A673 (cell line): ENCODE data around the gene CATSPERB. TPM values are rescaled to one million over a fixed set of nuclear protein-coding genes. Genes with fewer than 3 reads are reported as not detected.

Experiments
- BruUV-seq: library from RNA; stranded (reverse); fragments of 400-500 nt; replicated peaks from 2 replicates; lab custom pipeline; 2021; lab: Mats Ljungman, UMichigan
- CTCF ChIA-PET: fragments of 300-600 bp; sonication (Branson Sonifier 250); formaldehyde crosslinking; loops from one replicate; lab custom pipeline; 2022; ENCODE audit warnings: antibody characterized with exemption; lab: Charles Lee
- POLR2A ChIA-PET: fragments of 300-600 bp; sonication (Branson Sonifier 250); formaldehyde crosslinking; loops from one replicate; lab custom pipeline; 2022; ENCODE audit warnings: antibody characterized with exemption; ENCODE audit not compliant: low non-redundant PET; lab: Charles Lee
- DNase-seq: peaks from one replicate; pipeline ENCODE4 v3.0.0-alpha.2; 2015; ENCODE audit warnings: low spot score
- H3K27ac ChIP-seq: fragments of 200-600 bp; sonication (generic); 2 replicates; pipeline ENCODE4 v1.5.1; 2016; ENCODE audit warnings: mixed run types, low read depth, mild to moderate bottlenecking, mixed read lengths, antibody characterized with exemption, low read length; ENCODE audit not compliant: poor library complexity, severe bottlenecking
- H3K27me3 ChIP-seq: fragments of 200-600 bp; sonication (generic); replicated peaks from 2 replicates; pipeline ENCODE4 v1.6.1; 2017; ENCODE audit warnings: mixed run types, low read depth, mild to moderate bottlenecking, mixed read lengths, antibody characterized with exemption, low read length; ENCODE audit not compliant: insufficient read depth, poor library complexity
- H3K36me3 ChIP-seq: fragments of 200-600 bp; sonication (generic); 2 replicates; pipeline ENCODE4 v1.6.1; 2016; ENCODE audit warnings: mixed run types, mild to moderate bottlenecking, mixed read lengths, antibody characterized with exemption, low read length; ENCODE audit not compliant: insufficient read depth, poor library complexity, severe bottlenecking
- H3K4me1 ChIP-seq: fragments of 200-600 bp; sonication (generic); 2 replicates; pipeline ENCODE4 v1.6.1; 2017; ENCODE audit warnings: mixed run types, mild to moderate bottlenecking, mixed read lengths, antibody characterized with exemption, low read length; ENCODE audit not compliant: insufficient read depth, poor library complexity, severe bottlenecking
- H3K4me3 ChIP-seq: fragments of 200-600 bp; sonication (generic); 2 replicates; pipeline ENCODE4 v1.5.1; 2016; ENCODE audit warnings: low read depth, mixed run types, mild to moderate bottlenecking, mixed read lengths, low read length; ENCODE audit not compliant: poor library complexity, severe bottlenecking
- H3K9me3 ChIP-seq: fragments of 200-600 bp; sonication (generic); 2 replicates; pipeline ENCODE4 v1.6.1; 2016; ENCODE audit warnings: mixed run types, low read depth, mild to moderate bottlenecking, mixed read lengths, antibody characterized with exemption, low read length; ENCODE audit not compliant: poor library complexity, severe bottlenecking
- EZH2 ChIP-seq: fragments of 200-600 bp; sonication (generic); IDR thresholded peaks from 2 replicates; pipeline ENCODE4 v1.6.1; 2017; ENCODE audit warnings: borderline replicate concordance, low read depth, mild to moderate bottlenecking, mixed read lengths, antibody characterized with exemption, low read length; ENCODE audit not compliant: poor library complexity, severe bottlenecking
- intact Hi-C: fragments of 100-400 bp; cut with micrococcal nuclease; formaldehyde crosslinking; loops from one replicate; pipeline ENCODE4 v1.10.0; 2022; ENCODE audit not compliant: unreplicated experiment
- total RNA-seq: library from RNA; stranded (reverse); gene quantifications from 2 replicates; pipeline ENCODE4 v1.2.3, GENCODE V29; 2021
- TF ChIP-seq, protein P1 (sequence below): fragments of 300-800, 200-600 bp; sonication (generic); conservative IDR thresholded peaks from 2 replicates; pipeline ENCODE4 v1.5.1; 2017; ENCODE audit warnings: low read depth, mild to moderate bottlenecking, antibody characterized with exemption, low read length, moderate library complexity, mixed read lengths

CATSPERB gene
- total RNA-seq, 1 experiment from 2014 or later, result not detected

DNA sequence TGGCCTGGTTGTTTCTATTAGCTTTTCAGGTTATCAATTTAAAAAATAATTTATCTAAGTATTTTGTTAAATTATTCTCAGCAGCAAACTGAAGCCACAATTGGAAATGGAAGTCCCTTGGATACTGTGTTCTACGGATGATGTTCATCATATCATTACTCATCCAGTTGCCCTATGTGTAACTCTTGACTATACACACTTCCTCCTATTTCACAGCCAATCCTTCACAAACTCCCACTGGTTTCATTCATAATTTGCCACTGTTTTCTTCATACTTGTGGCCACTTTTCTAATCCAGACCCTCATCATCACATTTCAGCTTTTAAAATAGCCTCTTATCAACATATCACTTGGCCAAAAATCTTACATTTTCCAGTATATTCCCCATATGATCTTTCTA is 84.0 kb downstream of the CATSPERB start:
- POLR2A ChIA-PET, result no interaction called here
- TF ChIP-seq EZH2, result no peak
- TF ChIP-seq, protein P1, sequence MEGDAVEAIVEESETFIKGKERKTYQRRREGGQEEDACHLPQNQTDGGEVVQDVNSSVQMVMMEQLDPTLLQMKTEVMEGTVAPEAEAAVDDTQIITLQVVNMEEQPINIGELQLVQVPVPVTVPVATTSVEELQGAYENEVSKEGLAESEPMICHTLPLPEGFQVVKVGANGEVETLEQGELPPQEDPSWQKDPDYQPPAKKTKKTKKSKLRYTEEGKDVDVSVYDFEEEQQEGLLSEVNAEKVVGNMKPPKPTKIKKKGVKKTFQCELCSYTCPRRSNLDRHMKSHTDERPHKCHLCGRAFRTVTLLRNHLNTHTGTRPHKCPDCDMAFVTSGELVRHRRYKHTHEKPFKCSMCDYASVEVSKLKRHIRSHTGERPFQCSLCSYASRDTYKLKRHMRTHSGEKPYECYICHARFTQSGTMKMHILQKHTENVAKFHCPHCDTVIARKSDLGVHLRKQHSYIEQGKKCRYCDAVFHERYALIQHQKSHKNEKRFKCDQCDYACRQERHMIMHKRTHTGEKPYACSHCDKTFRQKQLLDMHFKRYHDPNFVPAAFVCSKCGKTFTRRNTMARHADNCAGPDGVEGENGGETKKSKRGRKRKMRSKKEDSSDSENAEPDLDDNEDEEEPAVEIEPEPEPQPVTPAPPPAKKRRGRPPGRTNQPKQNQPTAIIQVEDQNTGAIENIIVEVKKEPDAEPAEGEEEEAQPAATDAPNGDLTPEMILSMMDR, result no peak
- DNase-seq, result no peak
- Histone ChIP-seq H3K27me3 (no peaks in the 10 kb centered on the region), H3K36me3 (no peaks in the 10 kb centered on the region), H3K27ac (no peak overlapping the region), H3K9me3 (no peaks in the 10 kb centered on the region), H3K4me1 (no peaks in the 10 kb centered on the region), H3K4me3 (no peak overlapping the region)
- intact Hi-C loops, result no loop called here
- CTCF ChIA-PET, result no interaction called here
- BruUV-seq, result no TSS peak

DNA sequence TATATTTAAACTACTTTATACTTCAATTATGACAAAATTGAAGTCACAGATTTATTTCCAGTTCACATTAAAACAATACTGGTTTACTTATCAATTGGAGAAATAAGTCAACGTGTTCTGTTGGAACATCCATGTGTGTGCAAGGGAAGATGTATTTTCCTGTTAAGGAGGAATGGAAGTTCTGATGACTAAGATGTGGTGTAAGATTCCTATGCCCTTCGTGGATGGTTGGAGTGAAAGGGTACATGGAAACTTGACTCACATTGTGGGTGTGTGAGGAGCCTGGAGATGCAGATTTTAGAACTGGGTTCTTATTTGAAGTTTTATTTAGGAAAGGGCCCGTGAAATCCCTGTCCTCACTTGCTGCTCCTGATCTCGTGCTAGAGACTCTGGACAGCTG is 95.3 kb downstream of the CATSPERB start:
- H3K9me3 ChIP-seq, result no peaks in the 10 kb centered on the region
- no peaks in the 10 kb centered on the region for H3K36me3 ChIP-seq
- H3K4me1 ChIP-seq, result no peaks in the 10 kb centered on the region
- TF ChIP-seq EZH2, result no peak
- TF ChIP-seq, protein P1, result no peak
- CTCF ChIA-PET, result no interaction called here
- no peaks in the 10 kb centered on the region for H3K27me3 ChIP-seq
- intact Hi-C loops, result no loop called here
- H3K4me3 ChIP-seq, result no peak overlapping the region
- H3K27ac ChIP-seq, result no peak overlapping the region
- BruUV-seq, result no TSS peak
- POLR2A ChIA-PET, result no interaction called here
- no peak for DNase-seq

GRCh38 chr14:91624757-91625156 is 107.1 kb downstream of the CATSPERB start:
- H3K9me3 ChIP-seq, result no peaks in the 10 kb centered on the region
- intact Hi-C loops, result no loop called here
- H3K27ac ChIP-seq, result no peak overlapping the region
- H3K36me3 ChIP-seq, result no peaks in the 10 kb centered on the region
- BruUV-seq, result no TSS peak
- no peak overlapping the region for H3K4me3 ChIP-seq
- ChIA-PET CTCF (no interaction called here), POLR2A (no interaction called here)
- H3K4me1 ChIP-seq, result no peaks in the 10 kb centered on the region
- DNase-seq, result no peak
- no peaks in the 10 kb centered on the region for H3K27me3 ChIP-seq
- no peak for TF ChIP-seq EZH2
- TF ChIP-seq, protein P1, result no peak
